Inflammatory macrophage treated with lipopolysaccharide for 4 hours (primary cell): ENCODE results near the gene SAXO1.

Source experiments
- DNase-seq: peaks from one replicate; pipeline ENCODE4 v3.0.0-alpha.2; 2020

SAXO1 gene

DNA sequence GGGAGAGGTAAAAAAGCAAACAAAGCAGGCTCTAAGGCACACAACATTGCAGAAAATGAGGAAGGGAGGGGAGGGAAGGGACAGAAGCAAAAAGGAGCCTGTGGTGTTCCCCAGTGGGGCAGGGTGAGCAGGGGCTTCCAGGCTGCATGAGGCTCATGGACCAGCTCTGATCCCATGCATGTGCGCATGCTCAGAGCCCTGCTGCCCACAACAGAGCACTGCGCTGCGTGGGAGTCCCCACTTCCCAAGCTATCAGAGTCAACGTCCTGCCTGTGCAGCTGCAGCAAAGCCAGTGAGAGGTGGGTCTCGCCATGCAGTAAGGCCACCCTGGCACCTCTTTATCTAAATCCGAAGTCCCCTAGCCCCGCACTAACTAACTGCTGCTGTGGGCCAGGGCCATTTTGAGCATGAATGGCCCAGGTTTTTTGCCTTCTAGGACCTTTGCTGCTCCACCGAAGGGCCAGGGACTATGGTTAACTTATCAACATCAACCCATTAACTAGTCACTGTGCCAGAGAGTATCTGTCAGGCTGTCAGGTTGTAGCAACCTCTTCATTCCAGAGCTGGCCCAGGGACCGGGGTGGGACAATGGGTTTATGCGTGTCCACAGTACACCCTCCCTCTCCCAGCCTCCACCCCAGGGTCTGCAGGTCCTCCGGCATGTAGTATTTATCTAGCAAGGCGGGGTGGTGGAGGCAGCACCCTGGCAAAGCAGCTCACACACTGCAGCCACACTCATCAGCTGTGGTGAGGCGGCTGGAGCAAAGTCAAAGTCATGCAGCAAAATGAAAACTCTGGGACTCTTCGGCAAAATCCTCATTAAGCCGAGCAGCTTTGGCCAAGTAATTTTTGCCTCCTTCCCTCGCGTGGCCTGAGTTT lies 123.6 kb downstream of the SAXO1 start:
- no peak for DNase-seq

DNA sequence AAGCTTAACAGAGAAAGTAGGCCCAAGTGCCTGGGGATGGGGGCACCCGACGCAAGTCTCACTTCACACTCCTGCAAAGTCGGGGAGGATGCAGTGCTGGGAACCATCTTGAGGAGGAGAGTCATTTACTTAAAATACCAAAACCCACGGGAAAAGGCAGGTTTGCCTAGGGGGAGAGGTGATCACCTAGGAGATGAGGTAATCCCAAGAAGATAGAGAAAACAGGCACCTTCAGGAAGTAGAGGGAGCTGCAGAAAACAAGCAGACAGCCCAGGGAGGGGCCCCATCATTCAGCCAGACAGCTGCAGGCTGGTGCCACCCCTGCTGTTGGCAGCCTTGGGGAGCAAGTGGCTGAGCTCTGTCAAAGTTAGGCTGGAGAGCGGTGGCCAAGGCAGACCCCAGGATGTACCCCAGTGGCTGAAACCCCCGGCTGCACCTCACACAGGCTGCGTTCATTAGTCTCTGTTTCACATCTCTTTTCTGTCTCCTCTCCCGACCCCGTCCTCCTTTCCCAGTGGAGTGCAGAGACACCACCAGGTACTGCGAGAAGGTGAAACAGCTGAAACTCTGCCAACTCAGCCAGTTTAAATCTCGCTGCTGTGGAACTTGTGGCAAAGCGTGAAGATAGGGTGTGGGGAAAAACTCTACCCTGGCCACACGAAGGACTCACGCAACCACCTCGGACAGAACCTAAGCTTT lies 124.9 kb downstream of the SAXO1 start:
- no peak for DNase-seq

DNA sequence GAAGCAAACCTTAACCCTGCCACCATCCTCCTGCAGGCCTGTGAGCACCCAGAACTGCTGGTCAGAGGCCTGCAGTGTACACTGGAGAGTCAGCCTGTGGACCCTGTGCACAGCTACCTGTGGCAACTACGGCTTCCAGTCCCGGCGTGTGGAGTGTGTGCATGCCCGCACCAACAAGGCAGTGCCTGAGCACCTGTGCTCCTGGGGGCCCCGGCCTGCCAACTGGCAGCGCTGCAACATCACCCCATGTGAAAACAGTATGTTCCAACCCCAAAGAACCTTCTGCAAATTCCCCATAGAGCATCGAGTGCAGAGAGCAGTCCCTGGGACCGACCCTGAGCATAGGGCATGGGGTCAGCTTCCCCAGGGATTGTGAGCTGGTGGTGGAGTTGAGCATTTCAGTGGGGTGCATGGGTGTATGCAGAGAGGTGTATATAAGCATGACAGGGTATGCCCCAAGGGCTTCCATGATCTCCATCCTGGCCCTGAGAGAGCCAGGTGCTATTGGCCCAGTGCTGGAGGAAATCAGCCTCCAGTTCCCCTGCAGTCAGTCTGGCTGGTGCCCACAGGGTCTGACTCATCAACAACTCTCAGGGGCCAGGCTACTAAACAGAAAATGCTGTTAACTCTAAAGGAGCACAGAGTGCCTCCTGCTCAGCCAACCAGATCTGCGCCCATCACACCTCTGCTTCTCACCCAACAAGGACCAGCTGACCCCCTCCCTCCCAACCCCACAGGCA lies 126.2 kb downstream of the SAXO1 start:
- no peak for DNase-seq

DNA sequence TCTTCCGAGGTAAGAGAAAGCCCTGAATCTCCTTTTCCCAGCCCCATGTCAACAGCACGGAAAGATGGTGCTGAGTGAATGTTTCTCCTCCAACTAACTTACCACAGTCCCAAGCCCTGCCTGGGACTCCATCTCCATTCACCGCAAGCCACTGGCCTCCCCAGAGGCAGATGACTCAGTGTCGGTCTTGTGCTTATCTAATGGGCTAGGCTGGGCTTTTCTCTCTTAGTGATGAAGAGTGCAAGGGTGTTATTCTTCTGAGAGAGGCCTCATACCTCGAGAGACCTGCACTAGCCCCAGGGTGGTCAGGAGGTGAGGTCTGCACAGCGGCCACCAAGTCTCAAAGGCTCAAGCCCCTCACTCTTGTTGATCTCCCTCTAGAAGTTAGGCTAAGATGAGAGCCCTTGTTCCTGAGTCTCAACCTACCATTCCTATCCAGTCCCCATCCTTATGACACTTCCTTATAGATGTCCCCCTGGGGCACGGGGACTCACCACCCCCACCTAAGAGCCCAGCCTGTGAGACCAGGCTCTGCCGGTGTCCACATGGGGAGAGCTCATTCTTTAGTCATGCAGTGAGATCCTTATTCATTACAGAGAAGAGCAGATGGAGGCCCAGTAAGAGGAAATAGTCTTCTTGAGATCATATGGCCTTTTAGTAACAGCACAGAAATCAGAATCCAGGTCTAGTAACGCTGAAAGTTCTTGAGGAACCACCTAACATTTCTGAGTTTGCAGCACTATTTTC lies 127.0 kb downstream of the SAXO1 start:
- DNase-seq: no peak

DNA sequence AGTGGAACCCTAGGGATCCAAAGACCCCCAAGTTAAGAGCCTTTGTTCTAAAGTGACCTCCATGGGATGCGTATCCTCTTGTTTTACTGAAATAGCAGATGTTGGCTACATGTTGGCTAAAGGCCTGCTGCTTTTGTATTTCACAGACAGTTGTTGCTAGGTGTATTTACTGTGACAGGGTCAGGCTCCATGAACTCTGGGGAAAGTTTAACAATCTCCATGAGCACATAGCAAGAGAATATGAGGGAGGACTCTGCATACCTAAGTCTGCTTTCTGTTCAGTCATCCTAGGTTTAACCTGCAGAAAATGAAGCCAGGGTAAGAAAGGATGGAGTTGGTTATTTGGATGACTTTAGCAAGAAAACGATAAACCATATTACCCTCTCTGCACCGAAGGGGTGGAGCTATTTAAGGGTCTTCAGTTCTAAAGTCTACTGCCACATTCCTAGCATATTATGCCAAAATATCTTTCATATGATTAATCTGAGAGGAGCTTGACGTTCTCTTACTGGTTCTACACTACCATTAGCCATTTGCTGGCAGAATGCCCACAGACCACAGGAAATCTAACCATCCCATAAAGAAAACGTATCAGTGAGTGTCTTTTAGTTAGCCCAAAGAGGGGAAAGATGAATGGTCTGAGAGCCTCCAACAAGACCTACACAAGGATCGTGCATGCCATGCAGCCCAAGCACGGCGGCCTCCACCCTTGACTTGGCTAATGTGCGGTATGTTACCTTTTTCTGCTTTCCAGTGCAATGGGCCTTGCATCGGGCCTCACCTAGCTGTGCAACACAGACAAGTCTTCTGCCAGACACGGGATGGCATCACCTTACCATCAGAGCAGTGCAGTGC lies 127.8 kb downstream of the SAXO1 start:
- no peak for DNase-seq

DNA sequence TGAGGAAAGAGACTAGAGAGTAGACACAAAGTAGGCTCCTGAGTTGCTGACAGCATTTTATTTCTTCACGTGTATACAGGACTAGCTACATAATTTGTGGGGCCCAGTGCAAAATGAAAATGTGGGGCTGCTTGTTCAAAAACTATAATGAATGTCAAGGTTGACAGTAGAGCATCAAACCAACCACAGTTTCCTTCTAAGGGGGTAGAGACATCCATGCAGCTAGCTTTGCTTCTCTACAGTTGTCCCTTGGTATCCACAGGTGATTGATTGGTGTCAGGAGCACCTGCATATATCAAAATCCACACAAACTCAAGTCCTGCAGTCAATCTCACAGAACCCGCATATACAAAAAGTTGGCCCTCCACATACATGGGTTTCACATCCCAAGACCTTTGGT lies 129.6 kb downstream of the SAXO1 start:
- DNase-seq: no peak

DNA sequence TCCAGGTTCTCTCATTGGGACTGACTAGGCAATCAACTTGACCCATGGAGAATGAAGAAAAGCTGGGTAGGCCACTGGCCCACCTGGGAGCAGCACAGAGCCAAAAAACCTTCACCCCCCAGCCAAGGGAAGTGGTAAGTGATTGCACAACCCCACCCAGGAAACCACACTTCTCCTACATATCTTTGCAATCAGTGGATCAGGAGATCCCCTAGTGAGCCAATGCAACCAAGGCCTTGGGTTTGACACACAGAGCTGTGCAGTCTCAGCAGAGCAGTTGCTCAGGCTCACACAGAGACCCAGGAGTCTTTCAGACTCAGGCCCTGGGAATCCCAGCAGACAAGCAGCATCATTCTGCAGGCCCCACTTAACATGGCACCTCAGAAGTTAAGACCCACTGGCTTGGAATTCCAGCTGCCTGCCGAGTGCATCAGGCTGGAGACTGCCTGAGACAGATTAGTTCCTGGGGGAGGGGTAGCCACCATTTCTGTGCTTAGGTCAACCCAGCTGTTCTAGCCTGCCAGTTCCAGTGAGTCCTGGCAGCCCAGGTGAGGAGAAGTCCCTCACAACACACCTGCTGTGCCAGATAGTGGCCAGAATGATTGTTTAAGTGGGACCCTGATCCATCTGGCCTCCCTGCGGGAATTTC lies 136.4 kb downstream of the SAXO1 start:
- peak; percentile 4 for DNase-seq

DNA sequence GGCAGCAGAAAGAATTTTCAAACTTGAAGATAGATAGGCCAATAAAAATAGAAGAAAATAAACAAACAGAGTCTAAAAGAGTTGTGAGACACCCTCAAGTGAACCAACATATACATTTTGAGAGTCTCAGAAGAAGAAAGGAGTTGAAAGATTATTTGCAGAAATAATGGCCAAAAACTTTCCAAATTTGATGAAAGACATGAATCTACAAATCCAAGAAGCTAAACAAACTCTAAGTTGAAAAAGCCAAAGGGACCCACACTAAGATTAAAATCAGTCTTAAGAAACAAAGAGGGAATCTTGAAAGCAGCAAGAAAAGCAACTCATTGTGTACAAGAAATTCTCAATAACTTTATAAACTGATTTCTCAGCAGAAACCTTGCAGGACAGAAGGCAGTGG lies 137.0 kb downstream of the SAXO1 start:
- no peak for DNase-seq

DNA sequence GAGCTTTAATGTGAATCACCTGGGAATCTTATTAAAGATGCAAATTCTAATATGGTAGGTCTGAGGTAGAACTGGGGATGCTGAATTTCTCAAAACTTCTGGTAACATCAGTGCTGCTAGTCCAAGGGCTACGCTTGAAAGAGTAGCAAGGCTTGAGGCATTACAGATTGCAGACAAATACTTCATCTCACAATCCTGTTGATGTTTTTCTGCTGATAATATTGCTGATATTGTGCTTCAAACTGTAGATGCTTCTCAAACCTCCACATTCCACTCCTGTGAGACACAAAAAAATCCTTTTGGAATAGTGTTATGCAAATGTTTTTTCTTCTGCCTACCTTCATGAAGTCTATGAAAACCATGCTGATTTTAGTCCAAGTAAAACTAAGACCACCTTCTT lies 139.5 kb downstream of the SAXO1 start:
- no peak for DNase-seq

DNA sequence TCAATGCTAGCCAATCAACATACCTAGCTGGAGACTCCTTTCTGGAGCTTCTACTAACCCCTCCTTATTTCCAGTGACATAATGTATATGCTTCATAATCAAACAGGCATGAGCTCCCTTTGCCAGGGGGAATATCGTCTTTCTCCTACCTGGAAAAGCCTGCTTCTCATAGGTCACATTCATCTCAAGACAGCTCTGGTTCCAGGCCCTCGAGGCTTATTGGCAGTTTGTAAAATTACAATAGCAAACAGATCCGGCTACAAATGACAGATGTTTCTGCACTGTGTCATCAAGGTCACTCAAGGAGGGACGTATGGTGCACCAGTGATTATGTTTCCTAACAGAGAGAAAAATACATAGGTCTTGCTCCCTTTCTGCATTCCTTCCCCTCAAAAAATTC lies 140.0 kb downstream of the SAXO1 start:
- no peak for DNase-seq

DNA sequence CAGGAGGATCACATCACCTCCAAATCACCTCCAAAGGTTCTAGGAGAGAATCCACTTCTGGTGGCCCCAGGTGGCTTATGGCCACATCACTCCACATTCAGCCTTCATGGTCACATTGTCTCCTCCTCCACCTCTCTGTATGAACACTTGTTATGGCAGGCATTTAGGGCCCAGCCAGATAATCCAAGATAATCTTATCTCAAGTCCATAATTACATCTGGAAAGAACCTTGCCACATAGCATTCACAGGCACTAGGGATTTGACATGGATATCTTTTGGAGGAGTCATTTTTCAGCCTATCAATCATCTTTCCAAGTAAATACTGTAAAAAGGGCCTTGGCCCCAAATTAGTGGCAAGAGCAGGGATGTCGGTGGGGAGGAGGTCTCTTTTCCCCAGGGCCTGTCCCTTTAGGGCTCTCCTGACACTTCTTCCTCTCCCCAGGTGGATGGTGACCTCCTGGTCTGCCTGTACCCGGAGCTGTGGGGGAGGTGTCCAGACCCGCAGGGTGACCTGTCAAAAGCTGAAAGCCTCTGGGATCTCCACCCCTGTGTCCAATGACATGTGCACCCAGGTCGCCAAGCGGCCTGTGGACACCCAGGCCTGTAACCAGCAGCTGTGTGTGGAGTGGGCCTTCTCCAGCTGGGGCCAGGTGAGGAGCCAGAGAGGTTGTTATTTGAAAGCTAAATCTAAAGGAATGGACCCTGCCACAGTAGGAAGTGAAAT lies 140.9 kb downstream of the SAXO1 start:
- no peak for DNase-seq

DNA sequence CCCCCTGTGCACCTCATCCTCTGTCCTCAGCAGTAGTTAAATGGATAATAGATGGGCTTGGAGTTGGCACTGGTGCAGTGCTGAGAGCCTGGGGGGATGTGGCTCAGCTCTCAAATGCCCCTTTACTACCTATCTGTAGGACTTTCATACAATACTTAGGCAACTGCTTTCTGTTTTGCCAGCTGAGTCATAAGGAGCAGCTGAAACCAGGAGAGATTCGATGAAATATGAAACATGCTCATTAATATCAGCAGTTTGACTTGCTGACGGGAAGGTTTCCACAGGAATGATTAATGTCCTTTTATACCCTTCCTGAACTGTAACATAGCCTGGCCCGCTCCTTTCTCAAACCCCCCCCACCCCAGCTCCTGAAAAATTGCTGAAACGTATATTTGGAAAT lies 142.6 kb downstream of the SAXO1 start:
- DNase-seq: no peak

DNA sequence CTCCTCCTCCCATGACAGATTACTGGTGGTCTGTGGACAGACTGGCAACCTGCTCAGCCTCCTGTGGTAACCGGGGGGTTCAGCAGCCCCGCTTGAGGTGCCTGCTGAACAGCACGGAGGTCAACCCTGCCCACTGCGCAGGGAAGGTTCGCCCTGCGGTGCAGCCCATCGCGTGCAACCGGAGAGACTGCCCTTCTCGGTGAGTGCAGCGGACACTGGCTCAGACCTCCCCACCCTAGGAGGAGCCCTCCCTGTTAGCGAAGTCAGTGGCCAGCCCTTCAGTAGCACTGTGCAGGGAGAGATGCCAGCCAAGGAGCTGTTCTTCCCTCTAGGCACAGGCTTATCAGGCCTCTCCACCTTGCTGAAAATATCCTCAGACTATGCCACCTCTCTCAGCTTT lies 143.5 kb downstream of the SAXO1 start:
- no peak for DNase-seq

DNA sequence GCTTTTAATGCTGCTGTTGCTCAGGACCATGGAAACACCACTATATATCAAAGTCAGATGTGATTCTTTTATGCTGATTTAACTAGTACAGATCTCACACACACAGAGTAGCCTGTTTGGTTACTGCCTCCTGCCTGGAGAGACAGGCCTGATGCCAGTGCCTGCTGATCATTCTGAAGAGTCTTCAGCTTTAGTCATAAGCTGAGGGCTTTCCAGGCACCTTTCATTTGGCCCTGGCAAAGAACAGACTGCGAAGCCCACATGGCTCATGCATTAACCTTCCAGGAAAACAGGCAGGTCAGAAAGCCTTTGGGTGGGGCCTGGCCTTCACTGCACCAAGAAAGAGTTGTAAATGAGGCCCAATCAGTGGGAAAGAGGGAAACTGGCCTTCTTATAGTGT lies 144.7 kb downstream of the SAXO1 start:
- DNase-seq: no peak

DNA sequence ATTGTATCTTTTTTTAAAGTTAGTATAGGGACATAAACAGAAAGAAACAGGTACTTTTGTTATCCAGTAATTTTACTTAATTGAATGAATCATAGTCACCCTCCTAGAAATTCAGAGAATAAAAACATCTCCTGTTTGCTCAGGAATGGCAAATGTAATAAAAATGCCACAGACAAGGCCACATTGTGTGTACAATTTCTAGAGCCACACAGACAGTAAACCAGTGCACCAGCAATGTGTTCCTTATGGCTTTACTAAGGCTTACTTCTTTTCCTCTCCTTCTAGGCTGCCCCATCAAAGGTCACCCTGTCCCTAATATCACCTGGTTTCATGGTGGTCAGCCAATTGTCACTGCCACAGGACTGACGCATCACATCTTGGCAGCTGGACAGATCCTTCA lies 145.5 kb downstream of the SAXO1 start:
- no peak for DNase-seq

DNA sequence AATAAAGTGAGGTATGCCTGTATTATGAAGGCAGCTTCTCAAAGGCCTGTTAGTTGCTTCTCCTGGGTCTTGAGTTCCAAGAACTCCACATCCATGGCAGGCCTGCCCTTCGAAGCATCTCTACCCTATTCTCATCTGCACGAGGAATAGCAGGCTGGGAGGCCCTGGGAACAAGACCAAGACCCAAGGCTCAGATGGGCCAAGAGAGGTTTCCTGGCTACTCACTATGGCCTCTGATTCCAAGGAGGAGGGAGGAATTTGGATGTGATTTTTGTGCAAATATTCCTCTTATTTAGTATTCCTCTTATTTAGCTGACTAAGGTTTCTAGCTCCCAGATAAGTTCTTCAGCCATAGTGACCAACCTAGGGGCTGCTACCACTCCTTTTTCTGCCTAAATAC lies 151.3 kb downstream of the SAXO1 start:
- DNase-seq: no peak

DNA sequence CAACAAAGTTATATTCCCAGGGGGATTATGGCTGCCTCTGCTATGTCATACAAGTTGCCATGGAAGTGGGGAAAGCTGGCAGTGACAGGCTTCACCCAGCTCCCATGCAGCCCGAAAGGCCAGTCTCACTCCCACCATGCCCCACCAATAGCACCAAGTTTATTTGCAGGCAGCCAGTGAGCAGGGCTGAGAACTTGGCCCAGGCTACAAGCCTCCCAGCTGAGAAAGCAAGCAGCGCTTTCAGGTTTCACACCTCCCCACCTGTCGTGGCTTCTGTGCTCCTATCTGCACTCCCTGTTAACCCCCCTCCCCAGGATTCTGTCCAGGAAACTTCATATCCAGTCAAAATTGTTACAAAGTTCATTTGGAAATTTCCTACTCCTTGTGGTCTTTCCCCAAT lies 155.0 kb downstream of the SAXO1 start:
- DNase-seq: no peak
